Hepatocyte (in vitro differentiated cells): Measurements from ENCODE around the gene SLCO3A1.

Source experiments
- CTCF ChIP-seq: fragments of 200-600 bp; sonication (generic); IDR thresholded peaks from 2 replicates; pipeline ENCODE4 v1.5.1; 2016; ENCODE audit warnings: antibody characterized with exemption, mild to moderate bottlenecking; ENCODE audit not compliant: poor library complexity
- EZH2 ChIP-seq: fragments of 200-600 bp; sonication (generic); IDR thresholded peaks from 2 replicates; pipeline ENCODE4 v1.6.1; 2016; ENCODE audit warnings: antibody characterized with exemption, mild to moderate bottlenecking, borderline replicate concordance
- EZH2phosphoT487 ChIP-seq: fragments of 200-600 bp; sonication (generic); IDR thresholded peaks from one replicate; pipeline ENCODE4 v1.6.1; 2018; ENCODE audit warnings: antibody characterized with exemption, mild to moderate bottlenecking, low read depth, moderate library complexity; ENCODE audit not compliant: unreplicated experiment, severe bottlenecking

DNA sequence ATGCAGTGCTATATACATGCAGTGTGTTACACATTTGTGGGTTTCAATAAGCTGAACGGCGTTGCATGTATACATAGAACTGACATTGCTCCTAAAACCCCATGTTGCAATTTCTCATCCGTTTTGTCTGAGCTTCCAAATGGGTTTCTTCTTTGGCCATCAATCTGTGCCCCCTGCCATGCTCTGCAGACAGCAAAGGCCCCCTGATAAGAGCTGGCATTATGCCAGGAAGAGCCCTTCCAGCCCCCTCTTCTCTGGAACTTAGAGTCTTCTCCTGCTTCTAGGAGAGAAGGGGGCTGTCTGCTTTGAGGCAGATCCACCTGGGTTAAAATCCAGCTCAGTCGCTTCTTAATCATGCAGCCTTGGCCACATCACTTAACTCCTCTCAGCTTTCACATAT lies 254.0 kb downstream of the SLCO3A1 start:
- TF ChIP-seq EZH2 (no peak), CTCF (no peak), EZH2phosphoT487 (no peak)
